MCF 10A (cell line): ENCODE measurements around the gene CD9. TPM values are rescaled to one million over a fixed set of nuclear protein-coding genes. Genes with fewer than 3 reads are reported as not detected.

Experiments
- BruUV-seq: library from RNA; stranded (reverse); fragments of 400-500 nt; replicated peaks from 2 replicates; lab custom pipeline; 2021; lab: Mats Ljungman, UMichigan
- CTCF ChIA-PET: fragments of 300-600 bp; sonication (Branson Sonifier 250); formaldehyde crosslinking; extraction: SDS; loops from one replicate; lab custom pipeline; 2021; ENCODE audit warnings: antibody characterized with exemption, inconsistent platforms; lab: Yijun Ruan, JAX
- POLR2A ChIA-PET: fragments of 300-600, 350-650 bp; sonication (Branson Sonifier 250); formaldehyde crosslinking; extraction: SDS; loops from one replicate; lab custom pipeline; 2020; ENCODE audit warnings: antibody characterized with exemption, inconsistent platforms; lab: Yijun Ruan, JAX
- DNase-seq: peaks from one replicate; pipeline ENCODE4 v3.0.0-alpha.2; 2018; ENCODE audit not compliant: unreplicated experiment
- H3K27ac Mint-ChIP-seq: one replicate; pipeline ENCODE4 v1.8.0; 2022; ENCODE audit warnings: mild to moderate bottlenecking, low read depth, mixed read lengths; ENCODE audit not compliant: unreplicated experiment
- H3K27me3 Mint-ChIP-seq: one replicate; pipeline ENCODE4 v1.8.0; 2022; ENCODE audit warnings: mixed read lengths; ENCODE audit not compliant: insufficient read depth, unreplicated experiment
- H3K36me3 Mint-ChIP-seq: one replicate; pipeline ENCODE4 v1.8.0; 2022; ENCODE audit warnings: mild to moderate bottlenecking, moderate library complexity, mixed read lengths; ENCODE audit not compliant: insufficient read depth, unreplicated experiment
- H3K4me1 Mint-ChIP-seq: one replicate; pipeline ENCODE4 v1.8.0; 2022; ENCODE audit warnings: mixed read lengths; ENCODE audit not compliant: insufficient read depth, unreplicated experiment
- H3K4me3 Mint-ChIP-seq: one replicate; pipeline ENCODE4 v1.8.0; 2022; ENCODE audit warnings: mild to moderate bottlenecking, moderate library complexity, mixed read lengths; ENCODE audit not compliant: unreplicated experiment
- H3K9me3 Mint-ChIP-seq: one replicate; pipeline ENCODE4 v1.8.0; 2022; ENCODE audit warnings: mixed read lengths; ENCODE audit not compliant: unreplicated experiment
- intact Hi-C: fragments of 100-400 bp; cut with micrococcal nuclease; formaldehyde crosslinking; loops from 2 replicates; pipeline ENCODE4 v1.14.1; 2022
- total RNA-seq: library from RNA; stranded (reverse); gene quantifications from 2 replicates; pipeline ENCODE4 v1.2.3, GENCODE V29; 2022
- TF ChIP-seq, protein P1 (sequence below): fragments of 200-600 bp; IDR thresholded peaks from one replicate; pipeline ENCODE4 v1.8.0; 2022; ENCODE audit warnings: antibody characterized with exemption, mild to moderate bottlenecking; ENCODE audit not compliant: unreplicated experiment

CD9 gene
- total RNA-seq, 1 experiment from 2014 or later: 31.1 TPM

DNA sequence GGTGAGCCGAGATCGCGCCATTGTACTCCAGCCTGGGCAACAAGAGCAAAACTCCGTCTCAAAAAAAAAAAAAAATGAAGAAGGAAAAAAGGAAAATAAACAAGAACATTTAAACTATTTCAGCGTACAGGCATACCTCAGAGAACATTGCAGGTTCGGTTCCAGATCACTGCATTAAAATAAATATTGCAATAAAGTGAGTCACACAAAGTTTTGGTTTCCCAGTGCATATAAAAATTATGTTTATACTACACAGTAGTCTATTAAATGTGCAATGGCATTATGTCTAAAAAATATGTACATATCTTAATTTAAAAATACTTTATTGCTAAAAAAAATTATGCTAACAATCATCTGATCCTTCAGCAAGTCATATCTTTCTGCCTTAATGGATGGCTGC is 56.8 kb downstream of the CD9 start:
- DNase-seq: no peak
- H3K27ac Mint-ChIP-seq: no peak overlapping the region
- BruUV-seq: no TSS peak
- intact Hi-C loops: no loop called here
- peaks cover 7% of the 10 kb centered on the region for H3K9me3 Mint-ChIP-seq
- no peaks in the 10 kb centered on the region for H3K36me3 Mint-ChIP-seq
- TF ChIP-seq, protein P1, sequence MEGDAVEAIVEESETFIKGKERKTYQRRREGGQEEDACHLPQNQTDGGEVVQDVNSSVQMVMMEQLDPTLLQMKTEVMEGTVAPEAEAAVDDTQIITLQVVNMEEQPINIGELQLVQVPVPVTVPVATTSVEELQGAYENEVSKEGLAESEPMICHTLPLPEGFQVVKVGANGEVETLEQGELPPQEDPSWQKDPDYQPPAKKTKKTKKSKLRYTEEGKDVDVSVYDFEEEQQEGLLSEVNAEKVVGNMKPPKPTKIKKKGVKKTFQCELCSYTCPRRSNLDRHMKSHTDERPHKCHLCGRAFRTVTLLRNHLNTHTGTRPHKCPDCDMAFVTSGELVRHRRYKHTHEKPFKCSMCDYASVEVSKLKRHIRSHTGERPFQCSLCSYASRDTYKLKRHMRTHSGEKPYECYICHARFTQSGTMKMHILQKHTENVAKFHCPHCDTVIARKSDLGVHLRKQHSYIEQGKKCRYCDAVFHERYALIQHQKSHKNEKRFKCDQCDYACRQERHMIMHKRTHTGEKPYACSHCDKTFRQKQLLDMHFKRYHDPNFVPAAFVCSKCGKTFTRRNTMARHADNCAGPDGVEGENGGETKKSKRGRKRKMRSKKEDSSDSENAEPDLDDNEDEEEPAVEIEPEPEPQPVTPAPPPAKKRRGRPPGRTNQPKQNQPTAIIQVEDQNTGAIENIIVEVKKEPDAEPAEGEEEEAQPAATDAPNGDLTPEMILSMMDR: no peak
- ChIA-PET POLR2A (no interaction called here), CTCF (no interaction called here)
- no peak overlapping the region for H3K4me3 Mint-ChIP-seq
- H3K4me1 Mint-ChIP-seq: no peaks in the 10 kb centered on the region
- H3K27me3 Mint-ChIP-seq: no peaks in the 10 kb centered on the region

DNA sequence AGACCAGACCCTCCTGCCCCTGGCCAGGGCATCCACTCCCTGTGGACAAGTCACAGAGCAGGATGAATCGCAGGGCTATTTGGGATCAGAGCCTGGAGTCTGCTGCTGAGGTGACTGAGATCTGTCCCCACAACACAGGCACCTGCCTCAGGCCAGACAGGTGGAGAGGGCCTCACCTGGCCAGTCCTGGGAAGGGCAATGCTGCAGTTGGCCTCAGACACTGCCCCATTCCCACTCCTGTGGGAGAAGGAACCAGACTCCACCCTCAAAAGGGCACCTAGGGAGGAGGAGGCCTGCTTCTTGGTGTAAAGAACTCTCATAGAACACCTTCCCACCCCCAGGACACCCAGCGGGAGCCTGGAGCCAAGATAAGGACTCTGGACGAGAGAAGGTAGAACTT is 62.0 kb downstream of the CD9 start:
- intact Hi-C loops: no loop called here
- CTCF ChIA-PET: no interaction called here
- no TSS peak for BruUV-seq
- POLR2A ChIA-PET: interaction anchor here (1.8 kb wide), 1 partner anchor 36 kb away, joined by 5 read pairs; no protein-coding TSS in a partner anchor
- TF ChIP-seq, protein P1: no peak
- Mint-ChIP-seq H3K4me1 (peaks cover 10% of the 10 kb centered on the region), H3K9me3 (peaks cover 7% of the 10 kb centered on the region), H3K4me3 (no peak overlapping the region), H3K27ac (no peak overlapping the region), H3K36me3 (no peaks in the 10 kb centered on the region), H3K27me3 (no peaks in the 10 kb centered on the region)
- DNase-seq: no peak

DNA sequence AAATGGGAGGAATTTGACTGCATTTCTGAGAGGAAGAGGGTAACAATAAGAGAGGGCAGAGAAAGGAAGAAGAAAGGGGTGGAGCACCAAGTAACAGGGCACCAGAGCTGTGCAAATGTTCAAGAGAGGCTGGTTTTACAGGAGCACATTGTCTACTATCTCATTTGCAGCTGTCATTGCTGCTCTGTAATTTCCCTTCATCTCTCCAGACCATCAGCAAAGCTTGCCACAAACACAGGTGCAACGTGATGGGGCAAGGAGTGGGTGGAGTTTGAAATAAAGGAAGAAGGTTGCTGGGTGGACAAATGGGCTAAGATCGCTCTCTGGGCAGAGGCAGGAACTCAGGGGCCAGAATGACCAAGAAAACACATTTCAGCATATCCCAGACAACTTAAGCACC is 62.4 kb downstream of the CD9 start:
- peaks cover 5% of the 10 kb centered on the region for H3K9me3 Mint-ChIP-seq
- BruUV-seq: no TSS peak
- CTCF ChIA-PET: no interaction called here

DNA sequence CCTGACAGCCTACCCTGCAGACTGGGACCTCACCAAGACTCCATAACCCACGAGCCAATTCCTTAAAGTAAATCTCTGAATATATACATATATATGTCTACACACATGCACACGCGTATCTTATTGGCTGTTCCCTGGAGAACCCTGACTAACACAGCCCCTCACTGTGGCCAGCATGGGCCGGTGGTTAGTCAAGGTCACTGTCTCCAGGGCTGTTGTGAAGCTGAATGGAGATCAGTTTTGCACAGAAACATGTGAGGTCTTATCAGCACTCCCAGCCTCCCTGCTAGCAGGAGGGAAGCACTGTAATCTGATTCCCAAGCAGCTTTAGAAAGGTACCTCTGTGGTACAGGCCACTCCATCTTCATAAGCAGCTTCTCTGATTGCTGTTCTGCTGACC is 63.7 kb downstream of the CD9 start:
- no TSS peak for BruUV-seq
- Mint-ChIP-seq H3K9me3 (no peaks in the 10 kb centered on the region), H3K36me3 (no peaks in the 10 kb centered on the region), H3K27ac (no peak overlapping the region), H3K4me3 (no peak overlapping the region), H3K4me1 (peaks cover 13% of the 10 kb centered on the region), H3K27me3 (no peaks in the 10 kb centered on the region)
- intact Hi-C loops: no loop called here
- TF ChIP-seq, protein P1: no peak
- ChIA-PET POLR2A (no interaction called here), CTCF (no interaction called here)
- DNase-seq: no peak

More for the DNA sequence above, 62.4 kb downstream of the CD9 start:
- TF ChIP-seq, protein P1: no peak
- Mint-ChIP-seq H3K4me1 (peaks cover 13% of the 10 kb centered on the region), H3K27me3 (no peaks in the 10 kb centered on the region), H3K4me3 (no peak overlapping the region), H3K36me3 (no peaks in the 10 kb centered on the region), H3K27ac (no peak overlapping the region)
- intact Hi-C loops: no loop called here
- no peak for DNase-seq
- POLR2A ChIA-PET: no interaction called here
